ENCODE measurements around the gene CSRNP3. TPM values are rescaled to one million over a fixed set of nuclear protein-coding genes. Genes with fewer than 3 reads are reported as not detected.

The CSRNP3 gene
- total and polyA plus RNA-seq, 5 donors from 2014 or later: not detected

GRCh38 chr2:165500001-165500400 is 30.5 kb downstream of the CSRNP3 start:
- Histone ChIP-seq H3K4me3 (ENCODE audit: low read depth, low read length) (no peak overlapping the region), H3K27ac (ENCODE audit: insufficient read depth, low read length, poor library complexity, severe bottlenecking) (no peak overlapping the region), H3K27me3 (ENCODE audit: control insufficient read depth, insufficient read depth, low read length) (no peaks in the 10 kb centered on the region), H3K9me3 (ENCODE audit: control insufficient read depth in 2 of 2, low read length in 2 of 2) (no peaks in the 10 kb centered on the region), H3K36me3 (ENCODE audit: control insufficient read depth, insufficient read depth, low read length) (no peaks in the 10 kb centered on the region), H3K4me1 (ENCODE audit: control insufficient read depth, insufficient read depth, low read length, poor library complexity, severe bottlenecking) (no peaks in the 10 kb centered on the region)
- Mint-ChIP-seq H3K27ac (no peak overlapping the region), H3K36me3 (no peaks in the 10 kb centered on the region), H3K4me3 (no peak overlapping the region), H3K9me3 (peaks cover 0 to 1% (median 0%) of the 10 kb centered on the region in 7 donors), H3K27me3 (no peaks in the 10 kb centered on the region), H3K4me1 (no peaks in the 10 kb centered on the region)
- no peak for ATAC-seq (ENCODE audit: low read depth in 2 of 2)
- no peak for DNase-seq

- Mint-ChIP-seq H3K27me3 (no peaks in the 10 kb centered on the region), H3K4me3 (no peak overlapping the region), H3K4me1 (no peaks in the 10 kb centered on the region), H3K36me3 (no peaks in the 10 kb centered on the region), H3K27ac (no peak overlapping the region), H3K9me3 (no peaks in the 10 kb centered on the region)
- DNase-seq (no peak), ATAC-seq (ENCODE audit: low read depth in 2 of 2) (no peak)
- Histone ChIP-seq H3K4me1 (ENCODE audit: control insufficient read depth, insufficient read depth, low read length, poor library complexity, severe bottlenecking) (no peaks in the 10 kb centered on the region), H3K9me3 (ENCODE audit: control insufficient read depth in 2 of 2, low read length in 2 of 2) (no peaks in the 10 kb centered on the region), H3K4me3 (ENCODE audit: low read depth, low read length) (no peak overlapping the region), H3K27me3 (ENCODE audit: control insufficient read depth, insufficient read depth, low read length) (no peaks in the 10 kb centered on the region), H3K36me3 (ENCODE audit: control insufficient read depth, insufficient read depth, low read length) (no peaks in the 10 kb centered on the region), H3K27ac (ENCODE audit: insufficient read depth, low read length, poor library complexity, severe bottlenecking) (no peak overlapping the region)
Measured at GRCh38 chr2:165500816-165501215, 31.3 kb downstream of the CSRNP3 start.

- Mint-ChIP-seq H3K27me3 (no peaks in the 10 kb centered on the region), H3K36me3 (no peaks in the 10 kb centered on the region), H3K9me3 (no peaks in the 10 kb centered on the region), H3K4me1 (no peaks in the 10 kb centered on the region), H3K27ac (no peak overlapping the region), H3K4me3 (no peak overlapping the region)
- H3K9me3 ChIP-seq (ENCODE audit: control insufficient read depth in 2 of 2, low read length in 2 of 2): no peaks in the 10 kb centered on the region
- no peak overlapping the region for H3K27ac ChIP-seq (ENCODE audit: insufficient read depth, low read length, poor library complexity, severe bottlenecking)
- no peaks in the 10 kb centered on the region for H3K4me1 ChIP-seq (ENCODE audit: control insufficient read depth, insufficient read depth, low read length, poor library complexity, severe bottlenecking)
- no peak for DNase-seq
- ATAC-seq (ENCODE audit: low read depth in 2 of 2): no peak
- H3K4me3 ChIP-seq (ENCODE audit: low read depth, low read length): no peak overlapping the region
- H3K36me3 ChIP-seq (ENCODE audit: control insufficient read depth, insufficient read depth, low read length): no peaks in the 10 kb centered on the region
- no peaks in the 10 kb centered on the region for H3K27me3 ChIP-seq (ENCODE audit: control insufficient read depth, insufficient read depth, low read length)
Measured at GRCh38 chr2:165505514-165505913, 36.0 kb downstream of the CSRNP3 start.

- Mint-ChIP-seq H3K4me3 (no peak overlapping the region), H3K36me3 (no peaks in the 10 kb centered on the region), H3K27ac (no peak overlapping the region), H3K9me3 (peaks cover 0 to 1% (median 0%) of the 10 kb centered on the region in 7 donors), H3K27me3 (no peaks in the 10 kb centered on the region), H3K4me1 (no peaks in the 10 kb centered on the region)
- no peak for ATAC-seq (ENCODE audit: low read depth in 2 of 2)
- Histone ChIP-seq H3K27ac (ENCODE audit: insufficient read depth, low read length, poor library complexity, severe bottlenecking) (no peak overlapping the region), H3K4me1 (ENCODE audit: control insufficient read depth, insufficient read depth, low read length, poor library complexity, severe bottlenecking) (no peaks in the 10 kb centered on the region), H3K36me3 (ENCODE audit: control insufficient read depth, insufficient read depth, low read length) (no peaks in the 10 kb centered on the region), H3K27me3 (ENCODE audit: control insufficient read depth, insufficient read depth, low read length) (no peaks in the 10 kb centered on the region), H3K4me3 (ENCODE audit: low read depth, low read length) (no peak overlapping the region), H3K9me3 (ENCODE audit: control insufficient read depth in 2 of 2, low read length in 2 of 2) (no peaks in the 10 kb centered on the region)
- no peak for DNase-seq
Measured at GRCh38 chr2:165508927-165509326, 39.4 kb downstream of the CSRNP3 start.

- H3K4me1 Mint-ChIP-seq: no peaks in the 10 kb centered on the region
- H3K4me3 Mint-ChIP-seq: no peak overlapping the region
- no peaks in the 10 kb centered on the region for H3K9me3 ChIP-seq (ENCODE audit: control insufficient read depth in 2 of 2, low read length in 2 of 2)
- no peaks in the 10 kb centered on the region for H3K4me1 ChIP-seq (ENCODE audit: control insufficient read depth, insufficient read depth, low read length, poor library complexity, severe bottlenecking)
- no peaks in the 10 kb centered on the region for H3K27me3 ChIP-seq (ENCODE audit: control insufficient read depth, insufficient read depth, low read length)
- H3K27me3 Mint-ChIP-seq: no peaks in the 10 kb centered on the region
- no peak overlapping the region for H3K4me3 ChIP-seq (ENCODE audit: low read depth, low read length)
- ATAC-seq (ENCODE audit: low read depth in 2 of 2) (no peak), DNase-seq (no peak)
- H3K9me3 Mint-ChIP-seq: peaks cover 0 to 1% (median 0%) of the 10 kb centered on the region in 7 donors
- no peaks in the 10 kb centered on the region for H3K36me3 Mint-ChIP-seq
- H3K27ac Mint-ChIP-seq: no peak overlapping the region
- no peaks in the 10 kb centered on the region for H3K36me3 ChIP-seq (ENCODE audit: control insufficient read depth, insufficient read depth, low read length)
- H3K27ac ChIP-seq (ENCODE audit: insufficient read depth, low read length, poor library complexity, severe bottlenecking): no peak overlapping the region
Measured at GRCh38 chr2:165513479-165513878, 44.0 kb downstream of the CSRNP3 start.

- Mint-ChIP-seq H3K4me1 (no peaks in the 10 kb centered on the region), H3K27me3 (no peaks in the 10 kb centered on the region), H3K4me3 (no peak overlapping the region), H3K27ac (no peak overlapping the region), H3K9me3 (peaks cover 0 to 2% (median 0%) of the 10 kb centered on the region in 7 donors), H3K36me3 (no peaks in the 10 kb centered on the region)
- H3K4me1 ChIP-seq (ENCODE audit: control insufficient read depth, insufficient read depth, low read length, poor library complexity, severe bottlenecking): no peaks in the 10 kb centered on the region
- no peak for DNase-seq
- no peaks in the 10 kb centered on the region for H3K36me3 ChIP-seq (ENCODE audit: control insufficient read depth, insufficient read depth, low read length)
- no peak for ATAC-seq (ENCODE audit: low read depth in 2 of 2)
- no peaks in the 10 kb centered on the region for H3K27me3 ChIP-seq (ENCODE audit: control insufficient read depth, insufficient read depth, low read length)
- no peaks in the 10 kb centered on the region for H3K9me3 ChIP-seq (ENCODE audit: control insufficient read depth in 2 of 2, low read length in 2 of 2)
- H3K4me3 ChIP-seq (ENCODE audit: low read depth, low read length): no peak overlapping the region
- H3K27ac ChIP-seq (ENCODE audit: insufficient read depth, low read length, poor library complexity, severe bottlenecking): no peak overlapping the region
Measured at GRCh38 chr2:165518611-165519010, 49.1 kb downstream of the CSRNP3 start.

- no peak overlapping the region for H3K4me3 Mint-ChIP-seq
- H3K36me3 Mint-ChIP-seq: no peaks in the 10 kb centered on the region
- Histone ChIP-seq H3K4me1 (ENCODE audit: control insufficient read depth, insufficient read depth, low read length, poor library complexity, severe bottlenecking) (no peaks in the 10 kb centered on the region), H3K27ac (ENCODE audit: insufficient read depth, low read length, poor library complexity, severe bottlenecking) (no peak overlapping the region), H3K9me3 (ENCODE audit: control insufficient read depth in 2 of 2, low read length in 2 of 2) (no peaks in the 10 kb centered on the region), H3K36me3 (ENCODE audit: control insufficient read depth, insufficient read depth, low read length) (no peaks in the 10 kb centered on the region), H3K27me3 (ENCODE audit: control insufficient read depth, insufficient read depth, low read length) (no peaks in the 10 kb centered on the region), H3K4me3 (ENCODE audit: low read depth, low read length) (no peak overlapping the region)
- H3K4me1 Mint-ChIP-seq: no peaks in the 10 kb centered on the region
- H3K9me3 Mint-ChIP-seq: peaks cover 0 to 3% (median 0%) of the 10 kb centered on the region in 7 donors
- ATAC-seq (ENCODE audit: low read depth in 2 of 2) (no peak), DNase-seq (no peak)
- no peak overlapping the region for H3K27ac Mint-ChIP-seq
- H3K27me3 Mint-ChIP-seq: no peaks in the 10 kb centered on the region
Measured at GRCh38 chr2:165522719-165523118, 53.2 kb downstream of the CSRNP3 start.

GRCh38 chr2:165524720-165525119 is 55.2 kb downstream of the CSRNP3 start:
- ATAC-seq (ENCODE audit: low read depth in 2 of 2) (no peak), DNase-seq (no peak)
- Histone ChIP-seq H3K36me3 (ENCODE audit: control insufficient read depth, insufficient read depth, low read length) (no peaks in the 10 kb centered on the region), H3K4me1 (ENCODE audit: control insufficient read depth, insufficient read depth, low read length, poor library complexity, severe bottlenecking) (no peaks in the 10 kb centered on the region), H3K9me3 (ENCODE audit: control insufficient read depth in 2 of 2, low read length in 2 of 2) (no peaks in the 10 kb centered on the region), H3K4me3 (ENCODE audit: low read depth, low read length) (no peak overlapping the region), H3K27me3 (ENCODE audit: control insufficient read depth, insufficient read depth, low read length) (no peaks in the 10 kb centered on the region), H3K27ac (ENCODE audit: insufficient read depth, low read length, poor library complexity, severe bottlenecking) (no peak overlapping the region)
- Mint-ChIP-seq H3K4me3 (no peak overlapping the region), H3K4me1 (no peaks in the 10 kb centered on the region), H3K36me3 (no peaks in the 10 kb centered on the region), H3K9me3 (peaks cover 0 to 3% (median 0%) of the 10 kb centered on the region in 7 donors), H3K27me3 (no peaks in the 10 kb centered on the region), H3K27ac (no peak overlapping the region)

Data from CD4-positive, CD25-positive, alpha-beta regulatory T cell (primary cell).